Posterior cingulate gyrus (tissue), 11 donors: ENCODE results near the gene KDM1B.
A peak's percentile ranks its signal among the peaks of the same experiment; 100 is the strongest.

Experiments used
- DNase-seq, 10 donors: peaks; one replicate each; pipeline versions ENCODE4 v3.0.0 to v3.0.0-alpha.2; 2020 to 2021; ENCODE audit warnings: mixed read lengths in 3 of 10
- intact Hi-C: fragments of 100-400 bp; cut with DNase I; formaldehyde crosslinking; loops from one replicate; pipeline ENCODE4 v1.15.1; 2023

Gene KDM1B

DNA sequence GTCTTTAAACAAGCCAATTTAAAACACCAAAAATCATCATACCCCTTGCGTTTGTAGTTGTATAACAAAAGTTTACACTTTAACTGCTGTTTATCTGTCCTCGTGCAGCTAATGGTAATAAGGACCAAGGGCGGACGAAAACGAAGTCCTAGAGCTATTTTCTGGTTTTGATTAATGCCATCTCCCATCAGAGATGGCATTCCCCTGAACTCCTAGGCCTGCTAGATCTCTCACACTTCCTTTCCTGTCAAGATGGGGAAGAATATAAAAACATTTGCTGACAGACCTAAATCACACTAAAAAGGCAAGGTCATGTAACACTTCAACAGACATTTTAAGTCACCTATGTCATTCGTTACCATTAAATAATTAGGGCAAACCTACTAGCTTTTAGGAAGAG, 99.6 kb downstream of the KDM1B start:
- no peak for DNase-seq

GRCh38 chr6:18259675-18260447, 104.6 kb downstream of the KDM1B start:
- intact Hi-C loops: loop anchor here (5.0 kb wide), 1 partner anchor 273 kb away; the partner anchor contains the start of gene KIF13A
- no peak for DNase-seq

More for the DNA sequence above, 99.6 kb downstream of the KDM1B start:
- intact Hi-C loops: no loop called here

GRCh38 chr6:18260448-18261106, 105.4 kb downstream of the KDM1B start:
- peak in 1 of 10 donors; percentile 63 for DNase-seq
- intact Hi-C loops: loop anchor here (5.0 kb wide), 1 partner anchor 273 kb away; the partner anchor contains the start of gene KIF13A

DNA sequence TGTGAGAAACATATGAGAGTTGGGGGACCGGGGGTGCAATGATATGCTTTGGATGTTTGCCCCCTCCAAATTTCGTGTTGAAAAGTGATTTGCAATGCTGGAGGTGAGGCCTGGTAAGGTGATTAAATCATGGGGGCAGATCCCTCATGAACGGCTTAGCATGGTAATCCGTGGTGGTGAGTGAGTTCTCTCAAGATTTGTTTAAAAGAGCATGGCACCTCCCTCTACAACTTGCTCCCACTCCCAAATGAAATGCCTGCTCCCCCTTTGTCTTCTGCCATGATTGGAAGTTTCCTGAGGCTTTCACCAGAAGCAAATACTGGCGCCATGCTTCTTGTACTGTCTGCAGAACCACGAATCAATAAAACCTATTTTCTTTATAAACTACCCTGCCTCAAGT, 106.7 kb downstream of the KDM1B start:
- DNase-seq: no peak
- intact Hi-C loops: loop anchor here (5.0 kb wide), 1 partner anchor 275 kb away; the partner anchor contains the start of gene KIF13A

DNA sequence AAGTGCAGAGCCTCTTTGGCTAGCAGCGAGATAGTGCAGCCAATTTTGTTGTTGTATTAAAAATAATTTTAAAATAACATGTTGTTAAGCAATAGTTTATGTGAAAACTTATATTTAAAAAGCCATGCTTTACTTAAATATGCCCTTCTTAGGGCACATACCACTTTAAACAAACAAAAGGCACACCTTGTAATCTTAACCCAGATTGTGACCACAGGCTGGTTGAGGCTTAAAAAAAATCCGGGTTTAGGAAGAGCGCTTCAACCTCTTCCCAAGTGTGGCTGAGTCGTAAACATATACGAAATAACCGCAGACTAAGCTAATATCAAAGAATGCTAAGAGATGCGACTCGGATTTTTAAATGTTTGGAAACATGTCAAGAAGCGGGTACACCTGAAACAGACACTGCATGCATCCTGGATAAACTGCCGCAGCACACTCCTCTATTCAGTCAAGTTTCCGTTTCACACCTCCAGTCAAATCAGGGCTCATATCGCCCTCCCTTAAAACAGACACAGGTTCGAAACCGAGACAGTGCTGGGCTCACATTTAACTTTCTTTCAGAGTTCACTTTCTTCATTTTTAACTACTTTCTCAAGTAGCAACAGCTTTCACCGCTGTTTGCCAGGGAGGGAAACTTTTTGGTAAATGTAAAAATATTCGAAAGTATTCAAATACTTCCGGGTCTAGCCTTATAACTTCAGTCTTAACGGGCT, 107.6 kb downstream of the KDM1B start:
- intact Hi-C loops: loop anchor here (5.0 kb wide), 1 partner anchor 276 kb away; the partner anchor contains the start of gene KIF13A
- no peak for DNase-seq

- peak in 6 of 10 donors; percentile 30 to 91 (median 42) for DNase-seq
- intact Hi-C loops: loop anchor here (1.0 to 5.0 kb wide), 3 partner anchors 108 to 276 kb away; partner anchors contain the start of genes KDM1B, KIF13A and TPMT
Observed at GRCh38 chr6:18263418-18264218, 108.4 kb downstream of the KDM1B start.

GRCh38 chr6:18264219-18264922, 109.1 kb downstream of the KDM1B start, which contains the start of gene DEK:
Gene DEK, minus strand, starts transcription at chr6:18264530. Its CDS starts 543 bp downstream, at chr6:18263987.
- intact Hi-C loops: loop anchor here (1.0 to 5.0 kb wide), 3 partner anchors 109 to 277 kb away; partner anchors contain the start of genes KDM1B, KIF13A and TPMT

GRCh38 chr6:18264923-18265377, 109.7 kb downstream of the KDM1B start:
- intact Hi-C loops: loop anchor here (1.0 to 5.0 kb wide), 3 partner anchors 110 to 278 kb away; partner anchors contain the start of genes KDM1B, KIF13A and TPMT
- DNase-seq: no peak

More at GRCh38 chr6:18264219-18264922, 109.1 kb downstream of the KDM1B start, which contains the start of gene DEK:
- peak; percentile 78 to 97 (median 84) for DNase-seq

DNA sequence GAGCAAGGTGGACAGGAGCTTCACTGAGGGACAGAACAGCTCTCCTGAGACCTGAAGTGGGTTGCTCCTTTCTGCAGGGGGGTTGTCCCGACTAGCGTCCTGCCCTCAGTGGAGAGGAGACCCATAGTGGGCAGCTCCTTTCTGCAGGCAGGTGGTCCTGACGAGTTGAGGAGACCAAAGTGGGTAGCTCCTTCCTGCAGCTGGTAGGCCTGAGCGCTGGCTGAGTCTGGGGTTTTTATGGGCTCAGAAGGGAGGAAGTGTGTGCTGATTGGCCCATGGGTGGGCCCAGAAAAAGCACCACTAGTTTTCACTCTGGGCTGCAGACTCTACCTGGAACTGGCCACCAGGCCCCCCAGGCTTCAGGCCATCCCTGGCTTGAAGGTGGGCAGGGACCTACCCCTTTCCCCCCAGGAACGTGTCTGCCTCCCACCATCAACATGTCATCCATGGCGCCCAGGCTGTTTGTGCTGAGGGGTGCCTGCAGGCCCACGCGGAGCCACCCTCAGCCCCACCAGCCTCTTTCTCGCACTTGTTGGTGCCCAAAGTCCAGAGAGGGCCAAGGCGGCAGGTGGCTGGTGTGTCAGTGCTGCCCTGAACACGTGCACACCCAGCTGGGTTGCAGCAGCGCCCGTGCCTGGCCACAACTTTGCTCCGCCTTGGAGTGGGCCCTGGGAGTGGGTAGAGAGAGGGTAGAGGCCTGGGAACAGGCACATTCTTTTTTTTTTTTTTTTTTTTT, 110.7 kb downstream of the KDM1B start:
- peak in 2 of 10 donors; percentile 65 to 77 for DNase-seq
- intact Hi-C loops: no loop called here

GRCh38 chr6:18266523-18266912, 111.3 kb downstream of the KDM1B start:
- DNase-seq: peak in 1 of 10 donors; percentile 70
- intact Hi-C loops: no loop called here

DNA sequence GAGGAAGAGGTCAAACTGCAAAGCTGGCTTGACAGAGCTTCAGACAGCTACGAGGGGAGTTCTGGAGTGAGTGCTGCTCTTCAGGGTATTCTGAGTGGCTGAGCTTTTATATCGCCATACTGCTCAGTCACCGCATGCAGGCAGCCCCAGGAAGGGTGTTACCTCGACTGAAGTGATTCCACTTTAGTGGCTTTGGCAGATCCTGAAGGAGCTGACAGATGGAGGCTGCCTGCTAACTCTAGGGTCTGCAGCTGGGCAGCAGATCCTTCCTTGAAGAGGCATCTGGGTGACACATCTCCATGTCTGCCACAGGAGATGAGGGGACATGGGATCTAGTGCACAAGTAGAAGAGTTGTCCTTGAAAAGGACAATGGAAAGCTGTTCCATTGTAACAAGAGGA, 112.8 kb downstream of the KDM1B start:
- intact Hi-C loops: no loop called here

DNA sequence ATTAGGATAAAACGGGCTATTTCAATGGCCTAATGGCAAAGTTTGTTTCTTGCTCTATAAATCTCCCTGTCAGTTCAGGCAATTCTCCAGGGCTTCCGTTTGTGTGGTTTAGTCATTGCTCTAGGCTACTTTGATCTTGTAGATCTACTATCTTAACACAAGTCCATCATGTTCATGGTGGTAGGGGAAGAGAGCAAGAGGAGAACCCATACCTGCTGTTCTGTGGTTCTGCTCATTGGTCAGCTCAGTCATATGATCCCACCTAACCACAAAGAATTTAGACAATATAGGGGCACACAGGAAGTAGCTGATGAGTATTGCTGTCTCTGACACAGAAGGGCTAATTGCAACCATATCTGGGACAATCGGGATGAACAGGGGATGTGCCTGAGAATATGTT, 114.0 kb downstream of the KDM1B start:
- intact Hi-C loops: no loop called here
- no peak for DNase-seq

More for the DNA sequence above, 112.8 kb downstream of the KDM1B start:
- no peak for DNase-seq

- DNase-seq: no peak
- intact Hi-C loops: no loop called here
Observed at GRCh38 chr6:18269717-18270116, 114.5 kb downstream of the KDM1B start.

DNA sequence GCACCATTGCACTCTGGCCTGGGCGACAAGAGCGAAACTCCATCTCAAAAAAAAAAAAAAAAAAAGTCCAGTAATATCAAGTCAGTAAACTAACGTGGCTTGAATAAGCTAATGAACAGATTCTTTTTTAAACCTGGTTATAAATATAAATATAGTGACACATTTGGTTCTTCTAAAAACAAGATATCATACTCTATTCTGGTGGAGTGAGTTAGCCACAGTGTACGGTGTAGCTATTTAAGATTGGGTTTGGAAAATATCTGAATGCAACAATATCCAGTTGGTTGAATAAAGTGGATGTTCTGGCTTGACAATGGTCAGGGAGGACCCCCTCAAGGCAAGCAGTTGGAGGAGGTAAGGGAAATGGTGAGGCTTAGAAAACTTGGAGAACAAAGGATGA, 115.0 kb downstream of the KDM1B start:
- intact Hi-C loops: no loop called here

More for the DNA sequence above, 115.0 kb downstream of the KDM1B start:
- no peak for DNase-seq
